ENCODE results near the gene MRPL34. TPM values are rescaled to one million over a fixed set of nuclear protein-coding genes. Genes with fewer than 3 reads are reported as not detected.

Gene MRPL34
- total and polyA plus RNA-seq, 9 of the 15 experiments (the other 6 are each of a cell fraction or from before 2014, with no cell fraction given): 11.5 to 256 (median 72.5) TPM

DNA sequence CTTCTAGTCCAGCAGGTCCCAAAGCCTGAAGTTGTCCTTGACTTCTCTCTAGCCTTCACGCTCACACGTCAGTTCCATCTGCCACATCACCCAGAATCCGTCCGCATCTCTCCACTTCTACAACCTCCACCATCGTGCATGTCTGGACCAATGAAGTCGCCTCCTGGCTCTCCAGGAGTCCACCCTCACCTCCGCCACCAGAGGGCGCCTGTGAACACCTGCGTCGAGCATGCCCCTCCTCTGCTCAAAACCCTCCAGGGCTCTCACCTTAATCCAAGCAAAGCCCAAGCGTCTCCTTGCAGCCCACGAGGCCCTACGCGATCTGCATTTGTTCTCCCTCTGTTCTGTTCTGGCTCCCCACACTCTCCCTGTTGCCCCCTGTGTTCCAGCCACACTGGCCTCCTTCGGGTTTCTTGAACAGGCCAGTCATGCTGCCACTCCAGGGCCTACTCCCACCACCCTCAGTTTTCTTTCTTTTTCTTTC lies 44.8 kb upstream of the MRPL34 start (continued):
- TF ChIP-seq, protein P1, sequence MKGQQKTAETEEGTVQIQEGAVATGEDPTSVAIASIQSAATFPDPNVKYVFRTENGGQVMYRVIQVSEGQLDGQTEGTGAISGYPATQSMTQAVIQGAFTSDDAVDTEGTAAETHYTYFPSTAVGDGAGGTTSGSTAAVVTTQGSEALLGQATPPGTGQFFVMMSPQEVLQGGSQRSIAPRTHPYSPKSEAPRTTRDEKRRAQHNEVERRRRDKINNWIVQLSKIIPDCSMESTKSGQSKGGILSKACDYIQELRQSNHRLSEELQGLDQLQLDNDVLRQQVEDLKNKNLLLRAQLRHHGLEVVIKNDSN (CRISPR knock-in tag; IDR thresholded peaks at IDR 0.05): no peak
- TF ChIP-seq TRIM24 (IDR thresholded peaks at IDR 0.05) (no peak), ADNP (tag; IDR thresholded peaks at IDR 0.05) (no peak), ZNF668 (CRISPR knock-in tag; IDR thresholded peaks at IDR 0.05) (no peak), SP2 (IDR thresholded peaks at IDR 0.05; ENCODE audit: extremely low read depth, low read depth, low read length, poor library complexity, severe bottlenecking) (no peak), POLR3G (IDR thresholded peaks at IDR 0.05; ENCODE audit: extremely low read depth, insufficient read length, insufficient replicate concordance) (no peak), SMAD4 (CRISPR knock-in tag; conservative IDR thresholded peaks at IDR 0.05) (no peak), CUX1 (CRISPR knock-in tag; IDR thresholded peaks at IDR 0.05) (no peak), ZNF740 (CRISPR knock-in tag; IDR thresholded peaks at IDR 0.05) (no peak), ZNF740 (tag; IDR thresholded peaks at IDR 0.05) (no peak), KLF6 (CRISPR knock-in tag; IDR thresholded peaks at IDR 0.05; ENCODE audit: borderline replicate concordance) (no peak), SRSF1 (IDR thresholded peaks at IDR 0.05; ENCODE audit: low read depth, low read length) (no peak), GATAD2A (IDR thresholded peaks at IDR 0.05) (no peak), FOXA1 (IDR thresholded peaks at IDR 0.05; ENCODE audit: borderline replicate concordance) (no peak), ZNF583 (CRISPR knock-in tag; IDR thresholded peaks at IDR 0.05) (no peak), EP300 (IDR thresholded peaks at IDR 0.05; ENCODE audit: low read length) (0 out of 2 replicates have a peak, but pooled peaks have one; percentile 19), SREBF1 (IDR thresholded peaks at IDR 0.05; ENCODE audit: borderline replicate concordance, low read depth, low read length) (no peak), SMARCB1 (IDR thresholded peaks at IDR 0.05; ENCODE audit: insufficient read length, low read depth) (no peak)
- TF ChIP-seq, protein P2, sequence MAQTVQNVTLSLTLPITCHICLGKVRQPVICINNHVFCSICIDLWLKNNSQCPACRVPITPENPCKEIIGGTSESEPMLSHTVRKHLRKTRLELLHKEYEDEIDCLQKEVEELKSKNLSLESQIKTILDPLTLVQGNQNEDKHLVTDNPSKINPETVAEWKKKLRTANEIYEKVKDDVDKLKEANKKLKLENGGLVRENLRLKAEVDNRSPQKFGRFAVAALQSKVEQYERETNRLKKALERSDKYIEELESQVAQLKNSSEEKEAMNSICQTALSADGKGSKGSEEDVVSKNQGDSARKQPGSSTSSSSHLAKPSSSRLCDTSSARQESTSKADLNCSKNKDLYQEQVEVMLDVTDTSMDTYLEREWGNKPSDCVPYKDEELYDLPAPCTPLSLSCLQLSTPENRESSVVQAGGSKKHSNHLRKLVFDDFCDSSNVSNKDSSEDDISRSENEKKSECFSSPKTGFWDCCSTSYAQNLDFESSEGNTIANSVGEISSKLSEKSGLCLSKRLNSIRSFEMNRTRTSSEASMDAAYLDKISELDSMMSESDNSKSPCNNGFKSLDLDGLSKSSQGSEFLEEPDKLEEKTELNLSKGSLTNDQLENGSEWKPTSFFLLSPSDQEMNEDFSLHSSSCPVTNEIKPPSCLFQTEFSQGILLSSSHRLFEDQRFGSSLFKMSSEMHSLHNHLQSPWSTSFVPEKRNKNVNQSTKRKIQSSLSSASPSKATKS (CRISPR knock-in tag; IDR thresholded peaks at IDR 0.05): no peak
- TF ChIP-seq, protein P3, sequence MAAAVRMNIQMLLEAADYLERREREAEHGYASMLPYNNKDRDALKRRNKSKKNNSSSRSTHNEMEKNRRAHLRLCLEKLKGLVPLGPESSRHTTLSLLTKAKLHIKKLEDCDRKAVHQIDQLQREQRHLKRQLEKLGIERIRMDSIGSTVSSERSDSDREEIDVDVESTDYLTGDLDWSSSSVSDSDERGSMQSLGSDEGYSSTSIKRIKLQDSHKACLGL (CRISPR knock-in tag; IDR thresholded peaks at IDR 0.05; ENCODE audit: borderline replicate concordance, poor library complexity, severe bottlenecking): no peak

Data from K562 (cell line).